Measurements from ENCODE around the gene TBC1D5.

The TBC1D5 gene

DNA sequence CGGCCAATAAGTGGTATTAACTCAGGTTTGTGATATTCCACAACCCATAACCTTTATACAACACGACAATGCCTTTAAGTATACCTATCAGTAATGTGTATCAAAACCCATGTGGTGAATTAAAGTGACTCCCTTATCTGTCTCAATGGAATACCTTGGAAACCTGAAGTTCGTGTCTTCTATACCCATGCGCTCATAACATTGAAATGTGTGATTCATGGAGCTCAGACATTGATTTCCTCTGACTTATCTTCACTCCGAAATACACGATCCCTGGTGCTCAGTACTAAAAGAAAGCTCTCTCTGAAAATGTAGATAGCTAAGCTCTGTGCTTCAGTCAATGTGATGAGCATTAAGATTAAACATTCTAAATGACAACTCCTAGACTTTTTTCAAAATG, 140.3 kb downstream of the TBC1D5 start:
- DNase-seq (ENCODE audit: low spot score) (peak; percentile 3), FAIRE-seq (no peak)

DNA sequence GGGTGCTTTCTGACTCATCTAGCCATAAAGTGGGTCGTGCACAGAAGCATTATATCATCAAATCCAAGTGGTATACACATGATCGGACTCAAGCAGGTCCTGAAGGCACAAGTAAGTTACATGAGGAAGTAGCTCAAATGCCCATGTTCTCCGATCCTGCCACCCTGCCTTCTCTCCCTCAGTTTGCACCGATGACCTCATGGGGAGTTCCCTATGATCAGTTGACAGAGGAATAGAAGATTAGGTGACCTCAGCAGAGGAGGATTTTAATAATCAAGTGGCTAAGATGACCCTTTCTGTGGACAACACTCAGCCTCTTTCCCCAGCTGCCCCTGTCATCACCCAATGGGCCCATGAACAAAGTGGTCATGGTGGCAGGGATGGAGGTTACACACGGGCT, 149.5 kb downstream of the TBC1D5 start:
- FAIRE-seq: no peak
- no peak for DNase-seq (ENCODE audit: low spot score)

DNA sequence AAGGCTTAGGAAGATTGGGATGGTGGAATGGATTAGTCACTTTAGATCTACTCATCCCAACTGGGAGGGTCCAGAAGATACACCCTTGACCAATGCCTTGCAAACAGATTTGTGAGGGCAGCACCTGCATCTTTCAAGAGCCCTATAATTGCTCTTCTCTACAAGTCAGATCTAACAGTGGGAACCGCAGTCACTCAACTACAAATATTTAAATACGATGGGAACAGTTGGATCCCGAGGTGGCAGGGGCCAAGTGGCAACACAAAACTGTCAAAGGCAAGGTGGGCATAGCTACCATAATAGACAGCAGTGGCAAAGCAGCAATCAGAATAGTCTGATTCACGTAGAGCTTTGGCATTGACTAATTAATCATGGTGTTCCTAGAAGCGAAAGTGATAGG, 152.0 kb downstream of the TBC1D5 start:
- no peak for FAIRE-seq
- DNase-seq (ENCODE audit: low spot score): no peak

DNA sequence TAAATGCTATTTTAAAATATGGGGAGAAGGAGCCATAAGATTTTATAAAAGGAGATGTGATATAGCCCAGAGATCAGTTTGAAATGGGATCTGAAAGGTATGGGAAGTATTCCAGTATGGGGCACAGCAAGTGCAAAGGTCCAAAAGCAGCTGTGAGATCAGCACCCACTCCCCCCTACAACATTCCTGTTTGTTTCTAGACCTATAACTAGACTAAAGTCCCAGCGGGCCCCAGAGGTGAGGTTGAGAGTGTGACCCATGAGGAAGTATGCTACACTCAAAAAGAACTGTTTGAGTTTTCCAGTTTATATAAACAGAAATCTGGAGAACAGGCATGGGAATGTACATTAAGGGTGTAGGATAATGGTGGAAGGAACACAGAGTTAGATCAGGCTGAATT, 152.5 kb downstream of the TBC1D5 start:
- FAIRE-seq (no peak), DNase-seq (ENCODE audit: low spot score) (no peak)

DNA sequence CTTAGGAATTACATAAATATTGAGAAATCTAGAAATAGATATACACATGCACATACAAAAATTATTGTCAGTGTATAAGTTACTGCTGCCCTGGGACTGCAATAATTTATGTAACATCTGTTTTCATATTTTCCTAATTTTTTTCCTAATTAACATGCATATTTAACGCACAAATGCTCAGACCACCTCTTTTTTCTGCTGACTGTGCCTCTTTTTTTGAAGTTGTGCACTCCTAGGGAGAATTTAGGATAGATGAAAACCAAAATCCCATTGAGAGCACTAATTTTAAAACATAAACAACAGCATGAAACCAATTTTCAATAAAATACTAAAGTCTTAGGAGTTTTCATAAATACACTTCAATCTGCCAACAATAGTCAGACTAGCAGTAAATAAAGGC, 154.0 kb downstream of the TBC1D5 start:
- DNase-seq (ENCODE audit: low spot score) (no peak), FAIRE-seq (no peak)

DNA sequence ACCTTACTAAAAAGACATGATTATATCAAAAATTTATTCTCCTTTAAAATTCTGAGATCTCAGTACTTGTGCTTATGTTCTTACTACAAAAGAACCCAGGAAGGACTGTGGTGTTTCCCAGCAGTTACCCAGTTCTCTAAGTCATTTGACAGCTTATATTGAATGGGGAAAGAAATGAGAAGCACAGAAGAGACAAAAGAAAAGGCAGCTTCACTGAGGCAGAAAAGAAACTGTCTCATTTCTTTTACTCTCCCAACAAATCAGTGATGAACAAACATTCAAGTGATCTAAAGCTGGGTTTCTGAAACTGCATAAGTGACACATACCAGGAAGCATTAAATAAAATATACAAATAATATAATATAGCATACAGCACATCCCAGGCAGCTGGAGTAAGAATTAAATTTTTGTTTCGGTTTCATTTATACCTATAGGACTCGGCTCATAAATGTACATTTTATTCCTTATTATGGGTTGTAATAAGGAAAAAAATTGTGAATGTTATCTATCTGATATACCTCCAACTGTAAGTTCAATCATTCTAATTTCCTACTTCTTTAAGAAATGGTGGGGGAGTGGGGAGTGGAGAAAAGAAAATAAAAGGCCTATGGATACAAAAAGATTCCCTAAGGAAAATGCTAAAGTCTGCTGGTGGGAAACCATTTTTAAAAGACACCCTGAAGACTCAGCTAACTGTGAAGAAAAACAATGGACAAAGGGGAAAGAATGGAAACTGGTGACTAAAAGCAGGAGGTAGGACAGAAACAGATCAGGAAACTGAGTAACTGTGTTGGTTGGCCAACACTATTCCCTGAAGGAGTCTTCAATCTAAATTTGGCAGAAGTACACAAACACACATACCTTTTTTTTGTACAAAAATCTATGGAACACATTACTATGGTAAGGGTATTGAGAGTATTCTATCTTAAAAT, 156.8 kb downstream of the TBC1D5 start:
- FAIRE-seq (no peak), DNase-seq (ENCODE audit: low spot score) (no peak)

DNA sequence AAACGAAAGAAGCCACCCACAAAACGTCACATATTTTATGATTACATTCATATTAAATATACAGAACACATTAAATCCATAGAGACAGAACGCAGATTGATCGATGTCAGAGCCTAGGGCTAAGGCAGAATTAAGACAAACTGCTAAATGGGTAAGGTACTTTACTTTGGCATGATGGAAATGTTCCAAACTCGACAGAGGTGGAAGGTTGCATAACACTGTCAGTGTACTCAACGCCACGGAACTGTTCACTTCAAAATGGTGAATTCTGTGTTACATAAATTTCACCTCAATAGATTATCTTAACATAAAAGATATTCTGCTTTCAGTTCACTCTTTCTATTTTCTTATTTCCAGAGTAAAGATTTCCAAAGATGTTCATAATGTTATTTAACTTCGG, 158.4 kb downstream of the TBC1D5 start:
- FAIRE-seq: no peak

DNA sequence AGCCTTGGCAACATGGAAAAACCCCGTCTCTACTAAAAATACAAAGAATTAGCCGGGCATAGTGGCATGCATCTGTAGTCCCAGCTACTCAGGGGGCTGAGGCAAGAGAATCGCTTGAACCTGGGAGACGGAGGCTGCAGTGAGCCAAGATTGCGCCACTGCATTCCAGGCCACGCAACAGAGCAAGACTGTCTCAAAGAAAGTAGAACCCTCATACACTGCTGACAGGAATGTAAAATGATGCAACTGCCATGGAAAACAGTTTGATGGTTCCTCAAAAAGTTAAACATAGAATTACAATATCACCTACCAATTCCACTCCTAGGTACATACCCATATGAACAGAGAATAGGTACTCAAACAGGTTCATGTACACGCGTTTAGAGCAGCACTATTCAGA, 158.9 kb downstream of the TBC1D5 start:
- FAIRE-seq: no peak
- DNase-seq (ENCODE audit: low spot score): no peak

More for the DNA sequence above, 158.4 kb downstream of the TBC1D5 start:
- DNase-seq (ENCODE audit: low spot score): no peak

DNA sequence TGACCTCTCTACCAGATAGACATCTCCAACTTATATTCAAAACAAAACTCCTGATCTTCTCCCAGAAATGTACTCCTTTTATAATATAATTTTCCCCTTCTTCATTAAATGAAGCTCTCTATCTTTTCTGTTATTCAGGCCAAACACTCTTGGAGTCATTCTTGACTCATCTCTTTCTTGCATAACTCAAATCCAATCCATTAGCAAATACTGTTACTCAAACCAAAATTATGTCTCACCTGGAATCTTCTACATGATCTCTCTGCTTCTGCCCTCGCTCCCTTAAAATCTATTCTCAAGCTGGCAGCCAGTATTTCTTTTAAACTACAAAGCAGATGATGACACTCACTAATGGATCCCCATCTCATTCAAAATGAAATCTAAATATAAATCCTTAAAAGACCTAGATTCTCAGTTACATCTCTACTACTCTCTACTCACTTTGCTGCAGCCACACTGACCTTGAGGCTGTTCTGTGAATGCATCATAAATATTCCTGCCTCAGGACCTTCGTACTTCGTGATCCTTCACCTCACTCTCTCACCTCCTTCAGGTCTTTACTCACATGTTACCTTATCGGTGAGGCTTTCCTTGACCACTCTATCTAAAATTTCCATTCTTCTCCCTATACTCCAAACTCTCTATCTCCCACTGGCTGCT, 160.9 kb downstream of the TBC1D5 start:
- FAIRE-seq (no peak), DNase-seq (ENCODE audit: low spot score) (no peak)

DNA sequence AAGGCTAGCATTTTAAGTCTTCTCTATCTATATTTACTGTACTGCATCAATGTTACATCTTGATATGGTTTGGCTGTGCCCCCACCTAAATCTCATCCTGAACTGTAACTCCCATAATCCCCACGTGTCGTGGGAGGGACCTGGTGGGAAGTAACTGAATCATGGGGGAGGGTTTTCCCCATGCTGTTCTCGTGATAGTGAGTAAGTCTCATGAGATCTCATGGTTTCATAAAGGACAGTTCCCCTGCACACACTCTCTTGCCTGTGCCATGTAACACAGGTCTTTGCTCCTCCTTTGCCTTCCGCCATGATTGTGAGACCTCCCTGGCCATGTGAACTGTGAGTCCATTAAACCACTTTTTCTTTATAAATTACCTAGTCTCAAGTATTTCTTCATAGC, 161.5 kb downstream of the TBC1D5 start:
- DNase-seq (ENCODE audit: low spot score) (no peak), FAIRE-seq (no peak)

DNA sequence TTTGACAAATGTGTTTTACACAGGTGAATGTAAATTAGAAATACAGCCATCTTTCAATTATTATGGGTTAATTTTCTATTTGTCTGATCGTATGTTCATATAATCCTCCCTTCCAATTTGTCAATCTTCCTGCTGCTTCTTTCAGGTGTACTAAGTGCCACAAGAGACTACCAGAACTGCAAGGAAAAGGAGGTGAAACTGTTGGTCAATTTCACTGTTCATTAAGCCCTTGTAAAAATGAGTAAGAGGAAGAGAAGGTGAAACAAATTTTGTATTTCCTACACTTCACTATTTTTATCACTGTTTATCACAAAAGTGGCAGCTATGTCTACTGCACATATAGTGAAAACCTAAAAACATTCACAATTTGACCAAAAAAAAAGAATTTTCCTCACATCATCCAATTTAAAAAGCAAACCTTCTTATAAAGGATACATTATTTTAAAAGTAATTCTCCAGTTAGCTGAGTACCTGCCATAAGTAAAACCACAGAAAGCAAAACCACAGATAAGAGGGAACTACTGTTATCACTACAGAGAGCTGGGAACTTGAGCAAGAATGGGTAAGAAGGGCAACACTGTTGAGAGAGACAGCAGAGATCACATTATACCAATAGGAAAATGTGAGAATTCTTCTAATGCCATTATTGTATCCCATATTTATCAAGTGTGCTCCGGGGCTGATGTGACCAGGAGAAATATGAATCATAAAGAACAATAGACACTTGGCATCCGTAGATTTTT, 163.0 kb downstream of the TBC1D5 start:
- no peak for FAIRE-seq
- DNase-seq (ENCODE audit: low spot score): no peak

DNA sequence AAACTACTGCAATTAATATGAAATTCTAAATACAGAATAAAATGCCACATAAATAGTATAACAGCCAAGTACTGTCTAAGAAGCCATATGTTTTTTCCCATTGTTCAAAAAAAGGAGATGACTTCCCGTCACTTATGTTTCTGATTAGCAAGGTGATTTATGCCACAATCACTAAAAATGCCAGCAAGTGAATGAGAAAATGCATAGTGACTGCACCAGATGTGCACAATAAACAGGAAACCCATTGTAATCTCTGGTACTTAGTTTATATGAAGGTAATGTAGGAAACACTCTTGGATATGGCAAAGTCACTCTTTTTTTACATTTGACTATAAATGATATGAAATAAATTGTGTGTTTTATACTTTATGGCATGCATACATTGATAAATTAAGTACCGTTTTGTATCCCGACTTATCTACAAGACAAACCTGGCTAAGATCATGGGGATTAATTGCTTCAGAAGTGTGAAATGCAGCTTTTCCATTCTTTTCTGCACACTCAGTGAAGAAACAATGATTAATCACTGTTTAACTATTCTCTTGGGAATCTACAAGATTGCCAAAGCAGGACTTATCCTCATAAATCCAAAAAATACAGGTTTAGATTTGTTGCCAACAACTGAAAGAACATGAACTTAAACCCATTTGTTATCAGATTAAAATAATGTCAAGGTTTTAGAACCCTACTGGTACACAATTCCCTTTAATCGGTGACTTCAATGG, 164.5 kb downstream of the TBC1D5 start:
- no peak for FAIRE-seq

DNA sequence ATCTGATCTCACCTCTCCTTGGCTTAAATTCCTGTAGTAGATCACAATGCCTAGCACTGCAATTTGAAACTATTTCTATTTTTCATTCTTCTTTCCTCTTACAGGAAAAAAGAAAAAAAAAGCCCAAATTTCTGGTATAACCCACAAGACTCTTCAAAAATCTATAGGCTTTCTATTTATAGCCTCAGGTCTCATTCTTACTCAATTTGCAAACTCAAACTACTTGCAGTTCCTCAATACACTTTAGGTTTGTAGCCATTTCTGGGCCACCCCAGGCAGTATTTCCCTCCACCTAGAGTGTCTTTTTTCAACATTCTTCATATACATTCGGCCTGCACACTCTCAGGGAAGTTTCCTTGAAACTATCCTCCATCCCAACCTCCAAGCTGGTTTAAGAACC, 169.0 kb downstream of the TBC1D5 start:
- FAIRE-seq (no peak), DNase-seq (ENCODE audit: low spot score) (no peak)

More for the DNA sequence above, 164.5 kb downstream of the TBC1D5 start:
- no peak for DNase-seq (ENCODE audit: low spot score)

DNA sequence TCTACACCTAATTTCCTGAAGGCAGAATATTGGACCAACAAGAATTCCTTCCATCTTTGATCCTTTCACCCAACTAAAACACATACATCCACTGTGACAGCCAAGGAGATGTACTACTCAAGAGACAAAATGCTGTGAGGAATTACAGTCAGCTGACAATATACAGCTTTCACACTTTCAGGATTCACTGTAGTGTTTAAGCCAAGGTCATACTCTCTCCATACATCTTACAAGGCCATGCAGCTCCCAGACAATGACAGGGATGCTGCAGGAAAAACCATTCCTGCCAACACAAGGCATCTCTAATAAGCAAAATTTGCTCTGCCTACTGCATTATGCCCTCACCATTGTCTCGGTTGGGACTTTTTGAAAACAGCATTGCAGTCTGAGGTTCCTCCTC, 170.7 kb downstream of the TBC1D5 start:
- DNase-seq (ENCODE audit: low spot score) (no peak), FAIRE-seq (no peak)

DNA sequence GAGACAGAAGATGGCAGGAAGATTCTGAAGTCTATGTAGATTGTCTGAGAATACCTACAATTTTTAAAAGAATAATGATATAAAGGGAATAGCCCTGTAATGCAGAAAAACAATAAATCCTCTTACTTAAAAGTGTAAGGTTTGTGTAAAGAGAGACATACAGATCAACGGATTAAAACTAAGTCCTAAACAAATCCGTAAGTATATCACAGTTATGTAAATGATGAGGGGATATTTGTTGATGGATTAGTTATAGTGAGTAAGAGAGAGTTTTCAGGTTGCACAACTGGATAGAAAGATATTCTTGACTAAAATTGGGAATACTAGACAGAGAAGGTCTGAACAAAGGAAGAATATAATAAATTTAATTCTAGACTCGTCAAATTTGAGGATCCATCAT, 179.6 kb downstream of the TBC1D5 start:
- DNase-seq (ENCODE audit: low spot score) (no peak), FAIRE-seq (no peak)

DNA sequence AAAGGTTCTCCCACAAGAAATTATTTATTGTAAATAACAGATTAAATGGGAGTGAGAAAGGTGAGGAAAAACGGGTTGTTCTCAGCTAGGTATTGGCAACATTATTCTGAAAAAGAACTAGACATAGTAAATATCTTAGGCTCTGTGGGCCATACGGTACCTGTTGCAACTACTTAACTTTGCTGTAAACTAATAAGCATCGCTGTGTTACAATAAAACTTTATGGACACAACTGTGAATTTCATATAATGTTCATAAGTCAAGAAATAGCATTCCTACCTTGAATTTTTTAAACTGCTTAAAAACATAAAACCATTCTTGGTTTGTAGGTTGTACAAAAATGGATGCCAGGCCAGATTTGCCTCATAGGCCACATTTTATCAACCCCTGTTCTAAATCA, 183.9 kb downstream of the TBC1D5 start:
- DNase-seq (ENCODE audit: low spot score): no peak
- no peak for FAIRE-seq

DNA sequence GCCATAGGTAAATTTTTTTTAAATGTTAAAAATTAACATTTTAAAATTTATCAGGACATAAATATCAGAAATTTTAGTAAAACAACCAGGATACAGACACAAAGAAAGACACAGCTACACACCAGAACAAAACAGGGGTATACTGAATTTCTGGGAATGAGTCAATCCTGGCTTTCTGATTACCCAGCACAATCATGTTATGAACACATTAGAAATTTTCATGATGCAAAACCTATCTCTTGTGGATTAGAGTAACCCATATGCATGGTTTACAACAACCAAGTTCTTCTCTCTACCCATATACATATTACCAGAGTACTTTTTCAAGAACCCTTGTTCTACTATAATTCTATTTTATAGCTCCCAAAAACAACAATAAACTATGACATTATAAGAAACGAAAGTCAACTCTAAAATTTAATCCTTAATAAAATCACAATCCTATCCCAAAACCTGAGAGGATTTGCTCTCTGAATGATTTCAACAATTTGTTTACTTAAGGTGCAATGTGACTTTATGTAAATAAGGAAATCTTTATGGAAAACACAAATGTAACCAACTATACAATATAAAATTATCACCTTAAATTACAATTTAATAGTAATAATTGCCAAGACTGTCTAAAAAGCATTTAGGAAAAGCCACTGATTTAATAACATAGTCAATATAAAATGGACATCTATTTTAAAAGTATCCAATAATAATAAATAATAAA, 184.5 kb downstream of the TBC1D5 start:
- no peak for DNase-seq (ENCODE audit: low spot score)

DNA sequence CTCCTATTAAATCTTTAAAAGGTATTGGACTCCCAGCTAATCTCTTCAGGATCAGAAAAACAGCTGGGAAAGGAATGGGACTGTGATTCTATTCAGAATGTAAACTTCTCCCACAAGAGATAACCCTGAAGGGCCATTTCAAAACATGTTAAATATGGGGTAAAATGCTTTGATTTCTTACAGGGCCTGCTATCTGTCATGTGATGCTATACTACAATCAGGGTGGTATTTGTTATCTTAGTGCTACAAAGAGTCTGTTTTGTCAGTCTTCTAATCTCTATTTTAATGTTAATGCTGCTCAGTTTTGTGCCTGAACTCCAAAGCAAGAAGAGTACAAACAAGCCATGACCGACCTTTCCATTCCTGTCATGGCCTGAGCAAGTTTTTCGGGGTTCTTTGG, 186.9 kb downstream of the TBC1D5 start:
- FAIRE-seq: no peak
- DNase-seq (ENCODE audit: low spot score): no peak

More for the DNA sequence above, 184.5 kb downstream of the TBC1D5 start:
- FAIRE-seq: no peak

DNA sequence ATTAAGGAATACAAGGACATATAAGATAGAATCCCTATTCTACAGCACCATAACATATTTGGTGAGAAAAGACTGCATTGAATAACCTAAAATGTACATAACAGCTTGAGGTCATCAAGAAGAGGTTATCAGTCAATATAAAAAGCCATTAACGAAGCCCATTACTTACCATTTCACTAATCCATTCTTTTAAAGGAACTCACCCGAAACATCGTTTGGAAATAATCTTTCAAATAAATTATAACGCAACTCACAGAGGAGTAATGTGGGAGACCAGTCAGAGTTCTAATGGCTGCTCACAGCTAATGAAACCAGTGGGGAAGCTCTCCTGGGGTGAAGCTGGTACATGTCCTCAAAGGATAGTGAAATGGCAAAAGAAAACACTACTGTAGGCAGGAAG, 188.4 kb downstream of the TBC1D5 start:
- DNase-seq (ENCODE audit: low spot score) (no peak), FAIRE-seq (no peak)

DNA sequence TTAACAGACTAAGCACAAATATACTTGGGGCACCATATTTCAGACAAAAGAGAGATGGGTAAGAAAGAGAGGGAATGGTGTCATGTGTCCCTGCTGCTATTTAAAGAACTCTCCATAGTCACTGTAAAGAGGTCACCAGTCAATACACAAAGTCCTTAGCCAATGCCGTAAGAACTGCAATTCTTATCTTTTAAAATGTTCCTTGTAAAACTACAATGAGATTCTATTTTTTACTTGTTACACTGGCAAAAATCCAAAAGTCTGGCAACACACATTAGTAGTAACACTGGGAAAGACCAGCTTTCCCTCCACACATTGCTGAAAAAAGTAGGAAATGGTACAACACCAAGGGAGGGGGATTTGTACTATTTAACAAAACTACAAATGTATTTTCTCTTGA, 189.4 kb downstream of the TBC1D5 start:
- FAIRE-seq: no peak
- DNase-seq (ENCODE audit: low spot score): no peak

DNA sequence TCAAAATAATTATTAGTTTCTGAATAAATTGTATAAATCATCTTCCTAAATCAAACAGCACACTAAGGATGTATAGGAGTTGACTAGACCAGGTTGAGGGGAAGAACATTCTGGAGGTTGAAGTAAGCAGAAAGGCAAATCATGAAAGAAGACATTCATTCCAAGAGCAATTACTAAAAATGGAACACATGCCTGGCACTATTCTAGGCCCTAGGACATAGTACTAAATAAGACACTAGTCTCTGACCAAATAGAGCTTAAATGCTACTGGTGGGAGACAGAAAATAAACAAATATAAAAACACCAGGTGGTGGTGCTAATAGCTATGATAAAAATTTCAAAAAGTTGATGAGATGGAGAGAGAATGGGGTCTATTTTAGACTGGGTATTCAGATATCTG, 190.1 kb downstream of the TBC1D5 start:
- FAIRE-seq (no peak), DNase-seq (ENCODE audit: low spot score) (no peak)
